Thyroid gland (tissue), 4 donors: Measurements from ENCODE around the gene CAPN12. TPM values are rescaled to one million over a fixed set of nuclear protein-coding genes. Genes with fewer than 3 reads are reported as not detected.
A peak's percentile ranks its signal among the peaks of the same experiment; 100 is the strongest.

Experiments used
- DNase-seq, 2 donors: peaks; one replicate each; pipeline ENCODE4 v3.0.0-alpha.2; 2019
- H3K27ac ChIP-seq, 3 donors: fragments of 200-600 bp; sonication (generic); 1 replicate in 2 of 3; 2 replicates in 1 of 3; pipeline ENCODE4 v1.5.1; 2016 to 2019; ENCODE audit warnings: mild to moderate bottlenecking in 1 of 3, moderate library complexity in 1 of 3
- H3K27me3 ChIP-seq: fragments of 200-600 bp; sonication (generic); one replicate; pipeline ENCODE4 v1.5.1; 2019
- H3K36me3 ChIP-seq, 2 donors: fragments of 200-600 bp; sonication (generic); one replicate each; pipeline ENCODE4 v1.5.1; 2016 to 2019
- H3K4me1 ChIP-seq, 2 donors: fragments of 200-600 bp; sonication (generic); one replicate each; pipeline ENCODE4 v1.5.1; 2017 to 2019
- H3K4me3 ChIP-seq, 3 donors: fragments of 200-600 bp; sonication (generic); replicated peaks in 1 of 3; 1 replicate in 2 of 3; 2 replicates in 1 of 3; pipeline ENCODE4 v1.5.1; 2016; ENCODE audit warnings: mild to moderate bottlenecking in 1 of 3
- H3K9me3 ChIP-seq: fragments of 200-600 bp; sonication (generic); one replicate; pipeline ENCODE4 v1.5.1; 2017
- POLR2A ChIP-seq, 2 donors: fragments of 450-650 bp; IDR thresholded peaks; one replicate each; pipeline ENCODE4 v1.6.1; 2017; ENCODE audit warnings: antibody characterized with exemption in 2 of 2, mild to moderate bottlenecking in 2 of 2, moderate library complexity in 1 of 2
- WGBS, 2 donors: methylation state at CpG; one replicate each; pipeline ENCODE4 v1.1.5; 2017; 5-methylcytosine and 5-hydroxymethylcytosine counted together
- intact Hi-C: fragments of 100-400 bp; cut with DNase I; formaldehyde crosslinking; loops from one replicate; pipeline ENCODE4 v1.15.1; 2023
- total RNA-seq, 4 donors: library from RNA; depleted of rRNA; stranded (reverse); fragments of >200 nt; gene quantifications; one replicate each; pipeline ENCODE4 v1.2.3, GENCODE V29; 2016
- TF ChIP-seq, protein P1 (sequence below), 6 experiments: fragments of 200-600 bp in 3 of 6; fragments of 450-650 bp in 3 of 6; sonication (generic) in 3 of 6; IDR thresholded peaks; one replicate each; pipeline ENCODE4 v1.5.1; 2016 to 2019; ENCODE audit warnings: antibody characterized with exemption in 6 of 6, mild to moderate bottlenecking in 2 of 6, inconsistent platforms in 1 of 6, moderate library complexity in 1 of 6

The CAPN12 gene
- total RNA-seq, 4 donors from 2014 or later, result 1.6 to 2.0 TPM; not detected in 2

DNA sequence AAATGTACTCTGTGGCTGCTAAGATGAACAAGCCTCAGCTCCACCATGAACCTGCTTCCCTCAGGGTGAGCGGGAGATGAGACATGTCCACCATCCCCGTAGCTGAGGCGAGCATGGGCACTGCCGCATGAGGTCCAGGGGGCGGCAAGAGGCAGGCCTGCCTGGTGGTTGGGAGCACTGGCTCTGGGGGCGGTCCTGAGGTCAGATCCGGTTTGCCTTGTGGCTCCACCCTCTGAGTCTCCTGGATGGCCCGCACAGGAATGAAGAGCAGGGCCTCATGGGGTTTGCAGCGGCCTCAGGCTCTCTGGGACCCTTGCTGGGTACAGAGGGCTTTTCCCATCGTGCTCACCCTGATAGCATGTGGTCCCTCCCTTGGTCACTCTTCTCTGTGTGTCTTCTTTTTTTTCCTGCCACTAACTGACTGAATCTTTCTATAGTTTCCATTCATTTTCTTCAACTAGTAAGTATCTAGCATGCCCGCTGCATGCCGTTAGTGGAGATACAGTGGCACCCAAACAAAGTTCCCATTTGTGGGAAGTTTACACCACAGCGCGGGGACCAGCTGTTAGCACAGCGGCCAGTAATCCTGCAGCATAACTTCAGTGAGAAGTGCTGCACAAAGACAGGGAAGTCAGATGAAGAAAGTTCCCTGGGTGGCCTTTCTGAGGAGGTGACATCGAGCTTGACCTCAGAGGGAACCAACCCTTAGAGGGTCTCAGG is 37.3 kb downstream of the CAPN12 start:
- no peaks in the 10 kb centered on the region for H3K27me3 ChIP-seq
- peaks cover 71 to 75% of the 10 kb centered on the region in 2 donors for H3K36me3 ChIP-seq
- no peak for DNase-seq
- H3K4me1 ChIP-seq, result peaks cover 15 to 57% of the 10 kb centered on the region in 2 donors
- TF ChIP-seq, protein P1, sequence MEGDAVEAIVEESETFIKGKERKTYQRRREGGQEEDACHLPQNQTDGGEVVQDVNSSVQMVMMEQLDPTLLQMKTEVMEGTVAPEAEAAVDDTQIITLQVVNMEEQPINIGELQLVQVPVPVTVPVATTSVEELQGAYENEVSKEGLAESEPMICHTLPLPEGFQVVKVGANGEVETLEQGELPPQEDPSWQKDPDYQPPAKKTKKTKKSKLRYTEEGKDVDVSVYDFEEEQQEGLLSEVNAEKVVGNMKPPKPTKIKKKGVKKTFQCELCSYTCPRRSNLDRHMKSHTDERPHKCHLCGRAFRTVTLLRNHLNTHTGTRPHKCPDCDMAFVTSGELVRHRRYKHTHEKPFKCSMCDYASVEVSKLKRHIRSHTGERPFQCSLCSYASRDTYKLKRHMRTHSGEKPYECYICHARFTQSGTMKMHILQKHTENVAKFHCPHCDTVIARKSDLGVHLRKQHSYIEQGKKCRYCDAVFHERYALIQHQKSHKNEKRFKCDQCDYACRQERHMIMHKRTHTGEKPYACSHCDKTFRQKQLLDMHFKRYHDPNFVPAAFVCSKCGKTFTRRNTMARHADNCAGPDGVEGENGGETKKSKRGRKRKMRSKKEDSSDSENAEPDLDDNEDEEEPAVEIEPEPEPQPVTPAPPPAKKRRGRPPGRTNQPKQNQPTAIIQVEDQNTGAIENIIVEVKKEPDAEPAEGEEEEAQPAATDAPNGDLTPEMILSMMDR (IDR thresholded peaks at IDR 0.05), result no peak
- no peak for TF ChIP-seq POLR2A (IDR thresholded peaks at IDR 0.05)
- intact Hi-C loops, result no loop called here
- H3K4me3 ChIP-seq, result no peak overlapping the region
- WGBS, 2 donors, result 78 to 80% methylated on average over 14 to 16 of the region's 16 CpGs
- H3K27ac ChIP-seq, result peak overlapping the region in 2 of 3 donors; percentile 10 to 60
- no peaks in the 10 kb centered on the region for H3K9me3 ChIP-seq

DNA sequence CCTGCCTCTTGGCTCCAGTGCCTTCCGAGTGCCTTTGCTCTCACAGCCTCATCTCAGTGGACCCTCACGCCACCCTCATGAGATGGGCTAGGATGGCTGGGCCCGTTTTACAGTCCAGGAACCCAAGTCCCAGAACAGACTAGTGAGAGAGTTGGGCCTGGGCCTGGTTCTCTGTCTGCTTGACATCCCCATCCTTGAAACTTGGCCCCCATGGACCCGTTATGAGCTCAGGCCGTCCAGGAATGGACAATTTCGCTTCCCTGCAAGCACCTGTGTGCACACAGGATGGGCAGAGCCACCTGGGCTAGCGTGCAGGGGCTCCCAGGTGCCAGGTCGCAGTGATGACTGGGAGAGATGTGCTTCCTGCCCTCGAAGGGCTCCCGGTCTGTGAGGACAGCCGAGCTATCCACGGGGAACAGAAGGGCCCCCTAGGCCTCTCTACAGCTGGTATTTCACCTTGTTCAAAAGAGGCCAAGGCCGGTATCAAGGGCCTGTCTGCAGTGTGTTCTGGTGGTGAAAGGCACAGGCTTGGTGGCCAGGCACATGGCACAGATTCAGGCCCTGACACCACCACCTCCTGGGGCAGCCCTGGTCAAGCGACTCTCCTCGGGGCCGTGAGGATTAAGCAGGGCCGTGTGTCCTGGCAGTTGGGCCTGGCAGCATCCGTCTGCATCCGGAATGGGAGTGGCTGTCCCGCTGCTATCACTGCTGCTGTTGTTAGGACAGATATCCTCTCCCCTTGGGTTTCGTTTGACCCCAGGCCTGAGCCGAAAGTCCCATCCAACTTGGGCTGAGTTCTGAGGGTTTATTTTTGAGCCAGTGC is 38.9 kb downstream of the CAPN12 start:
- 76 to 79% methylated on average over 10 to 22 of the region's 22 CpGs for WGBS, 2 donors
- Histone ChIP-seq H3K27me3 (no peaks in the 10 kb centered on the region), H3K9me3 (no peaks in the 10 kb centered on the region), H3K4me1 (peaks cover 23 to 57% of the 10 kb centered on the region in 2 donors), H3K27ac (peak overlapping the region in 2 of 3 donors; percentile 10 to 60), H3K36me3 (peaks cover 66% of the 10 kb centered on the region in 2 donors), H3K4me3 (no peak overlapping the region)
- no peak for DNase-seq
- intact Hi-C loops, result no loop called here
- TF ChIP-seq, protein P1 (IDR thresholded peaks at IDR 0.05), result no peak
- no peak for TF ChIP-seq POLR2A (IDR thresholded peaks at IDR 0.05)

DNA sequence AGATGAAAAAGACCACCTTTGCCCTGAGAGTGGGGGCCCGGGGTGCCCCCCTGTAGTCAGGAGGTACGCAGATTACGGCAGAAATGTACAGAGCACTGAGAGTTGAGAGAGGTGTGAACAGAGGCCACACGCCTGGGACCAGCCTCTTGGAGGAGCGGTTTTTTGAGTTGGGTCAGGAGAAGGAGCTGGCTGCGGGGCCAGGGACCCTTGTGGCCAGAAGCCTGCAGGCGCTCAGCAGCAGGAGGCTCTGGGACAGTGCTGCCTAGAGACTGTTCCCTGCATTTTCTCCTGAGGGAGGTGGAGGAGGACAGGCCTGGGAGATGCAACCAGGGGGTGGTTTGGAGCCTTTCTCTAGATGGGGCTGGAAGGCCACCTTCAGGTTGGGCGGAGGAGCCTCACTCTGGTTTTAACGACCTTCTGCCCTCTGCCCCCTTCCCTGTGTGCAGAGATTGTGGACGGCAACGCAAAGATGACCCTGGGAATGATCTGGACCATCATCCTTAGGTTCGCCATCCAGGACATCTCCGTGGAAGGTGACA is 39.7 kb downstream of the CAPN12 start:
- no peak for DNase-seq
- Histone ChIP-seq H3K4me1 (peaks cover 32 to 66% of the 10 kb centered on the region in 2 donors), H3K27ac (peak overlapping the region in 1 of 3 donors; percentile 83), H3K4me3 (no peak overlapping the region), H3K36me3 (peaks cover 57% of the 10 kb centered on the region in 2 donors), H3K27me3 (no peaks in the 10 kb centered on the region), H3K9me3 (no peaks in the 10 kb centered on the region)
- WGBS, 2 donors, result 94 to 97% methylated on average over 7 to 13 of the region's 13 CpGs
- TF ChIP-seq, protein P1 (IDR thresholded peaks at IDR 0.05), result no peak
- TF ChIP-seq POLR2A (IDR thresholded peaks at IDR 0.05), result no peak
- intact Hi-C loops, result no loop called here

DNA sequence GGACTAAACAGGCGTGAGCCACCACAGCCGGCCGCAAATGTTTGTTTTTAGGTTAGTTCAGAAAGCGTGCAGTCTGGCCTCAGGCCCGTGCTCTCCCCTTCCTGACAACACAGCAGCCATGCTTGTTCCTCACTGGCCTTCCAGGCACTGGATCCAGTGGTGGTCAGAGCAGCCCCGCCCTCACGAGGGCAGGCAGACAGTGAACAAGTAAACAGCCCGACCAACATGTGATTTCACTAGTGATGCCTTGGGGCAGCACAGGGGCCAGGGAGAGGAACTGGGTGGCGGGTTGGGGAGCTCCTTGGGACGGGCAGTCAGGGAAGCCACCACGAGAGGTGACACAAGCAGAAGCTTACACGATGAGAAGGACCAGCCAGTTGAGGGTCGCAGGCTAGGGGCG is 40.8 kb downstream of the CAPN12 start:
- peaks cover 41 to 69% of the 10 kb centered on the region in 2 donors for H3K4me1 ChIP-seq
- DNase-seq, result no peak
- peak overlapping the region in 1 of 3 donors; percentile 83 for H3K27ac ChIP-seq
- TF ChIP-seq, protein P1 (IDR thresholded peaks at IDR 0.05), result no peak
- TF ChIP-seq POLR2A (IDR thresholded peaks at IDR 0.05), result no peak
- no peak overlapping the region for H3K4me3 ChIP-seq
- intact Hi-C loops, result no loop called here
- 94 to 96% methylated on average over 13 to 14 of the region's 14 CpGs for WGBS, 2 donors
- no peaks in the 10 kb centered on the region for H3K27me3 ChIP-seq
- H3K36me3 ChIP-seq, result peaks cover 47% of the 10 kb centered on the region in 2 donors
- H3K9me3 ChIP-seq, result no peaks in the 10 kb centered on the region
